ENCODE results near the gene PNPLA2. TPM values are rescaled to one million over a fixed set of nuclear protein-coding genes. Genes with fewer than 3 reads are reported as not detected.
A peak's percentile ranks its signal among the peaks of the same experiment; 100 is the strongest.

Gene PNPLA2
- total RNA-seq, 1 donor from 2014 or later: 2.6 TPM

DNA sequence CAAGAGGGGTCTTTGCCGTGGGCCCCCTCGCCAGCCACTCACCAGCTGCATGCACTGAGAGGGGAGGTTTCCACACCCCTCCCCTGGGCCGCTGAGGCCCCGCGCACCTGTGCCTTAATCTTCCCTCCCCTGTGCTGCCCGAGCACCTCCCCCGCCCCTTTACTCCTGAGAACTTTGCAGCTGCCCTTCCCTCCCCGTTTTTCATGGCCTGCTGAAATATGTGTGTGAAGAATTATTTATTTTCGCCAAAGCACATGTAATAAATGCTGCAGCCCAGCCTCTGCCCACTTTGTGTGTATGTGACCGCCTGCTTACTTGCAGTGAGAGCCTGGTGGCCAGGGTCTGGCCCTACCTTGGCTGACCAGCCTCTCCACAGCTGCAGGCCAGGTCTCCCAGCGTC, 6.2 kb downstream of the PNPLA2 start:
- Histone ChIP-seq H3K4me3 (no peak overlapping the region), H4K20me1 (ENCODE audit: low read depth) (peaks cover 69% of the 10 kb centered on the region), H3F3A (ENCODE audit: low read depth) (peaks cover 37% of the 10 kb centered on the region), H3K27me3 (peaks cover 50% of the 10 kb centered on the region), H3K9ac (no peak overlapping the region), H3K27ac (no peak overlapping the region), H3K9me3 (ENCODE audit: low read depth) (no peaks in the 10 kb centered on the region), H2AFZ (replicated peaks) (no peak overlapping the region), H3K4me1 (peaks cover 31% of the 10 kb centered on the region), H3K36me3 (no peaks in the 10 kb centered on the region), H3K79me2 (ENCODE audit: low read depth) (peaks cover 9% of the 10 kb centered on the region), H3K4me2 (no peak overlapping the region)
- TF ChIP-seq, protein P1, sequence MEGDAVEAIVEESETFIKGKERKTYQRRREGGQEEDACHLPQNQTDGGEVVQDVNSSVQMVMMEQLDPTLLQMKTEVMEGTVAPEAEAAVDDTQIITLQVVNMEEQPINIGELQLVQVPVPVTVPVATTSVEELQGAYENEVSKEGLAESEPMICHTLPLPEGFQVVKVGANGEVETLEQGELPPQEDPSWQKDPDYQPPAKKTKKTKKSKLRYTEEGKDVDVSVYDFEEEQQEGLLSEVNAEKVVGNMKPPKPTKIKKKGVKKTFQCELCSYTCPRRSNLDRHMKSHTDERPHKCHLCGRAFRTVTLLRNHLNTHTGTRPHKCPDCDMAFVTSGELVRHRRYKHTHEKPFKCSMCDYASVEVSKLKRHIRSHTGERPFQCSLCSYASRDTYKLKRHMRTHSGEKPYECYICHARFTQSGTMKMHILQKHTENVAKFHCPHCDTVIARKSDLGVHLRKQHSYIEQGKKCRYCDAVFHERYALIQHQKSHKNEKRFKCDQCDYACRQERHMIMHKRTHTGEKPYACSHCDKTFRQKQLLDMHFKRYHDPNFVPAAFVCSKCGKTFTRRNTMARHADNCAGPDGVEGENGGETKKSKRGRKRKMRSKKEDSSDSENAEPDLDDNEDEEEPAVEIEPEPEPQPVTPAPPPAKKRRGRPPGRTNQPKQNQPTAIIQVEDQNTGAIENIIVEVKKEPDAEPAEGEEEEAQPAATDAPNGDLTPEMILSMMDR (IDR thresholded peaks at IDR 0.05): no peak
- no peak for TF ChIP-seq EZH2 (IDR thresholded peaks at IDR 0.05)
- TF ChIP-seq EZH2phosphoT487 (IDR thresholded peaks at IDR 0.05): no peak
- peaks cover 25% of the 10 kb centered on the region for H3K27me3 Mint-ChIP-seq (ENCODE audit: insufficient read depth, low read depth)
- no peak overlapping the region for H3K27ac Mint-ChIP-seq
- H3K9me3 Mint-ChIP-seq: no peaks in the 10 kb centered on the region
- no peak for DNase-seq (ENCODE audit: low spot score)
- peaks cover 33% of the 10 kb centered on the region for H3K4me1 Mint-ChIP-seq
- peaks cover 4% of the 10 kb centered on the region for H3K36me3 Mint-ChIP-seq
- no peak overlapping the region for H3K4me3 Mint-ChIP-seq

DNA sequence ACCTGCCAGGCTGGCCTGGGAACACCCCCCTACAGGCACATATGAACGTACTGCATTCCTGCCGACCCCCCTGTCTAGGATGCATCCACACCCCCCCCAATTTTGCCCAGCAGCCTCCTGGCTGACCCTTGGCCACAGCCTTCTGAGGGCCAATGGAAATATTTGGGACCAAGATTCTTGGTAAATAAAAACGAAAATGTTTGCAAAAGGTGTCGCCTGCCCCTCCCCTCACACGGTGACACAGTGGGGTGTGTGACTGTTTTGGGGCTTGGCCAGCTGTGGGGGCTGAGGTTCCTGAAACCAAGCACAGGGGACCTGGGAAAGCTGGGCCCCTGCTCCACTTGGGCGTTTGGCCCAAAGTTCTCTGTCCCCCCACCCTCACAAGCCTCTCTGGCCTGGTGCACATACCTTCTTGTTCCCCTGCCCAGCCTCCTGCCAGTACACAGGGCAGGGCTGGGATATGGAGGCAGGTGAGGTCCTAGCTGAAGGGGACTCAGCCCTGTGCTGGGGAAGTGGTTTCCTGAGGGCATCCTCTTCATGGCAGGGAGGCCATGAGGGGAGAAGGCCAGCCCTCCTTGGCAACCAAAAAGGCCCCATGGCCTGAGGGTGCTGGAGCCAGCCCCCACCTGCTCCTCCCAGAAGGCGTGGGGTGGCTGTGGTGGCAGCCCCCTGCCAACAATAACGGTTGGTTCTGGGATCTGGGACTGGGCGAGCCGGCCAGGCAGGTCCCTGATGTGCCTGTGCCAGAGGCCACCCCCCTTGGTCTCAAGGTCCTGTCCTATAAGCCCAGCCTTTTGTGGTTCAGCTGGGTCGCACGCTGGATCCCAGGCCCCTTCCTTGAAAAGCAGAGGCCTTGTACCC, 6.9 kb downstream of the PNPLA2 start:
- Mint-ChIP-seq H3K4me3 (no peak overlapping the region), H3K9me3 (no peaks in the 10 kb centered on the region)

DNA sequence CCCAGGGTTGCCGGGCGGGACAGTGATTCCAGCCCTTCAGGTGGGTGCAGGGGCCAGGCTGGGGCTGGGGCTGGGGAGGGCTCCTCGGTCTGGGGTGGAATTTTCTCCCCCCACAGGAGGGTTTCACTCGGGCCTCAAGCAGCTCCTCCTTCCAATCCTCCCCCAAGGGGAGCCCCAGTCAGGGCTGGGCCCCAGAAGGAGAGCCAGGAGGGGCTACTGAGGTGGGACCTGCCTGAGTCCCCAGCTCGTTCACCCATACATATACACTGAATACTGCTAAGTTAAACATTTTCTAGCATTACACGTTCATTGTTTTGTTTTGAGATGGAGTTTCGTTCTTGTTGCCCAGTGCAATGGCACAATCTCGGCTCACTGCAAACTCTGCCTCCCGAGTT, 7.5 kb downstream of the PNPLA2 start:
- Histone ChIP-seq H3K4me1 (peaks cover 41% of the 10 kb centered on the region), H4K20me1 (ENCODE audit: low read depth) (peaks cover 60% of the 10 kb centered on the region), H3K9ac (no peak overlapping the region), H3K4me2 (no peak overlapping the region), H3K9me3 (ENCODE audit: low read depth) (no peaks in the 10 kb centered on the region), H3F3A (ENCODE audit: low read depth) (peaks cover 48% of the 10 kb centered on the region), H2AFZ (replicated peaks) (no peak overlapping the region), H3K4me3 (no peak overlapping the region), H3K27me3 (peaks cover 63% of the 10 kb centered on the region), H3K36me3 (no peaks in the 10 kb centered on the region), H3K27ac (no peak overlapping the region), H3K79me2 (ENCODE audit: low read depth) (no peaks in the 10 kb centered on the region)
- DNase-seq (ENCODE audit: low spot score): no peak
- peak overlapping the region; percentile 78 for H3K4me3 Mint-ChIP-seq
- peaks cover 30% of the 10 kb centered on the region for H3K4me1 Mint-ChIP-seq
- H3K9me3 Mint-ChIP-seq: no peaks in the 10 kb centered on the region
- peaks cover 32% of the 10 kb centered on the region for H3K27me3 Mint-ChIP-seq (ENCODE audit: insufficient read depth, low read depth)
- TF ChIP-seq EZH2 (IDR thresholded peaks at IDR 0.05): no peak
- TF ChIP-seq, protein P1 (IDR thresholded peaks at IDR 0.05): no peak
- no peak for TF ChIP-seq EZH2phosphoT487 (IDR thresholded peaks at IDR 0.05)
- peaks cover 4% of the 10 kb centered on the region for H3K36me3 Mint-ChIP-seq
- no peak overlapping the region for H3K27ac Mint-ChIP-seq

More for the DNA sequence above, 6.9 kb downstream of the PNPLA2 start:
- H3K27me3 ChIP-seq: peaks cover 57% of the 10 kb centered on the region
- DNase-seq (ENCODE audit: low spot score): no peak
- H2AFZ ChIP-seq (replicated peaks): no peak overlapping the region
- Mint-ChIP-seq H3K4me1 (peaks cover 33% of the 10 kb centered on the region), H3K27ac (no peak overlapping the region), H3K36me3 (peaks cover 4% of the 10 kb centered on the region), H3K27me3 (ENCODE audit: insufficient read depth, low read depth) (peaks cover 30% of the 10 kb centered on the region)
- H3K27ac ChIP-seq: no peak overlapping the region
- H3K36me3 ChIP-seq: no peaks in the 10 kb centered on the region
- H3K9ac ChIP-seq: no peak overlapping the region
- H3K4me3 ChIP-seq: no peak overlapping the region
- H4K20me1 ChIP-seq (ENCODE audit: low read depth): peaks cover 63% of the 10 kb centered on the region
- no peaks in the 10 kb centered on the region for H3K9me3 ChIP-seq (ENCODE audit: low read depth)
- H3F3A ChIP-seq (ENCODE audit: low read depth): peaks cover 42% of the 10 kb centered on the region
- H3K79me2 ChIP-seq (ENCODE audit: low read depth): peaks cover 3% of the 10 kb centered on the region
- TF ChIP-seq EZH2 (IDR thresholded peaks at IDR 0.05) (no peak), EZH2phosphoT487 (IDR thresholded peaks at IDR 0.05) (no peak)
- TF ChIP-seq, protein P1 (IDR thresholded peaks at IDR 0.05): no peak
- H3K4me1 ChIP-seq: peaks cover 35% of the 10 kb centered on the region
- H3K4me2 ChIP-seq: no peak overlapping the region
